Left cardiac atrium (tissue), 4 donors: ENCODE results near the gene NPTXR. TPM values are rescaled to one million over a fixed set of nuclear protein-coding genes. Genes with fewer than 3 reads are reported as not detected.
A peak's percentile ranks its signal among the peaks of the same experiment; 100 is the strongest.
"Not testable (repeated sequence)": the region's sequence is repeated elsewhere in the genome, so short reads cannot be mapped to it uniquely, and the experiment has no call there.

Source experiments
- ATAC-seq, 2 donors: fragments of 200-7000 bp; cut with Tn5 transposase; one replicate each; pipeline ENCODE4 v1.9.1; 2020; ENCODE audit warnings: mild to moderate bottlenecking in 2 of 2, moderate library complexity in 2 of 2
- DNase-seq: peaks from one replicate; pipeline ENCODE4 v3.0.0-alpha.2; 2020
- intact Hi-C, 2 donors: fragments of 100-400 bp; cut with DNase I; formaldehyde crosslinking; loops; one replicate each; pipeline versions ENCODE4 v1.14.1 to v1.15.1; 2022 to 2023
- total RNA-seq, 2 donors: library from RNA; stranded (reverse); fragmentation: NEBNext Ultra II Directional; extraction: Animal tissue kit (Norgen Biotek cat#: 25700); gene quantifications; one replicate each; pipeline ENCODE4 v1.2.1, GENCODE V29; 2021
- donor health status: DM: no; HTN: yes; CAD: no.
- donor health status: DM: no; HTN: yes; CAD: no; lungs with severe emphysema.
- donor health status: DM: yes; HTN: yes; CAD: no.
- donor health status: Dilated cardiomyopathy.

Gene NPTXR
- total RNA-seq, 2 donors from 2014 or later: 26.9 to 30.8 TPM

- ATAC-seq: no peak
- intact Hi-C loops: loop anchor here in 1 of 2 donors (10.0 kb wide), 2 partner anchors 86 to 264 kb away; no protein-coding TSS in a partner anchor
- no peak for DNase-seq
Measured at GRCh38 chr22:38860283-38861169, 16.7 kb upstream of the NPTXR start.

GRCh38 chr22:38859581-38860282, 15.9 kb upstream of the NPTXR start:
- DNase-seq (no peak), ATAC-seq (no peak)
- intact Hi-C loops: loop anchor here in 1 of 2 donors (10.0 kb wide), 2 partner anchors 85 to 265 kb away; no protein-coding TSS in a partner anchor

- no peak for ATAC-seq
- no peak for DNase-seq
- intact Hi-C loops: no loop called here
Measured at GRCh38 chr22:38858492-38858891, 14.7 kb upstream of the NPTXR start.

- ATAC-seq, DNase-seq, intact Hi-C loops: not testable (repeated sequence)
Measured at GRCh38 chr22:38854476-38854875, 10.6 kb upstream of the NPTXR start.

GRCh38 chr22:38853883-38854282, 10.1 kb upstream of the NPTXR start:
- DNase-seq, intact Hi-C loops, ATAC-seq: not testable (repeated sequence)

- DNase-seq (no peak), ATAC-seq (no peak)
- intact Hi-C loops: no loop called here
Measured at GRCh38 chr22:38853196-38853651, 9.4 kb upstream of the NPTXR start.

GRCh38 chr22:38852522-38852921, 8.7 kb upstream of the NPTXR start:
- DNase-seq (no peak), ATAC-seq (no peak)

GRCh38 chr22:38850941-38851849, 7.4 kb upstream of the NPTXR start:
- intact Hi-C loops: no loop called here
- no peak for DNase-seq
- no peak for ATAC-seq

More at GRCh38 chr22:38852522-38852921, 8.7 kb upstream of the NPTXR start:
- intact Hi-C loops: no loop called here

- DNase-seq: no peak
- intact Hi-C loops: no loop called here
Measured at GRCh38 chr22:38850399-38850798, 6.6 kb upstream of the NPTXR start.

GRCh38 chr22:38849811-38850210, 6.0 kb upstream of the NPTXR start:
- ATAC-seq (no peak), DNase-seq (no peak)
- intact Hi-C loops: no loop called here

More at GRCh38 chr22:38850399-38850798, 6.6 kb upstream of the NPTXR start:
- no peak for ATAC-seq

- DNase-seq (no peak), ATAC-seq (no peak)
- intact Hi-C loops: no loop called here
Measured at GRCh38 chr22:38846412-38846811, 2.6 kb upstream of the NPTXR start.

- DNase-seq (no peak), ATAC-seq (no peak)
- intact Hi-C loops: no loop called here
Measured at GRCh38 chr22:38845004-38845740, 1.3 kb upstream of the NPTXR start.

GRCh38 chr22:38844315-38845003, 631 bp upstream of the NPTXR start:
- no peak for DNase-seq
- peak; percentile 9 to 14 for ATAC-seq
- intact Hi-C loops: loop anchor here in 1 of 2 donors (5.0 kb wide), 1 partner anchor 77 kb away; no protein-coding TSS in a partner anchor

GRCh38 chr22:38843201-38843656, 599 bp downstream of the NPTXR start:
- peak; percentile 60 for DNase-seq
- peak; percentile 69 to 83 for ATAC-seq
- intact Hi-C loops: loop anchor here in 1 of 2 donors (5.0 kb wide), 1 partner anchor 76 kb away; no protein-coding TSS in a partner anchor

- no peak for DNase-seq
- intact Hi-C loops: loop anchor here in 1 of 2 donors (5.0 kb wide), 1 partner anchor 75 kb away; no protein-coding TSS in a partner anchor
- no peak for ATAC-seq
Measured at GRCh38 chr22:38842512-38843200, 1.2 kb downstream of the NPTXR start.

- intact Hi-C loops: loop anchor here in 1 of 2 donors (5.0 kb wide), 1 partner anchor 74 kb away; no protein-coding TSS in a partner anchor
- DNase-seq (no peak), ATAC-seq (no peak)
Measured at GRCh38 chr22:38841635-38842034, 2.2 kb downstream of the NPTXR start.

GRCh38 chr22:38841211-38841610, 2.6 kb downstream of the NPTXR start:
- DNase-seq: no peak
- intact Hi-C loops: loop anchor here in 1 of 2 donors (5.0 kb wide), 1 partner anchor 74 kb away; no protein-coding TSS in a partner anchor
- no peak for ATAC-seq
